Lung microvascular endothelial cell (primary cell): ENCODE measurements around the gene PRUNE2. TPM values are rescaled to one million over a fixed set of nuclear protein-coding genes. Genes with fewer than 3 reads are reported as not detected.

Source experiments
- DNase-seq, 2 donors: peaks; one replicate each; pipeline versions ENCODE4 v3.0.0 to v3.0.0-alpha.2; 2010; ENCODE audit warnings: low read depth in 2 of 2
- total RNA-seq: library from RNA; depleted of rRNA; stranded (reverse); fragments of >200 nt; gene quantifications from 2 replicates; pipeline ENCODE4 v1.2.1, GENCODE V29; 2014

Gene PRUNE2
- total RNA-seq, 1 donor from 2014 or later: 8.5 TPM

DNA sequence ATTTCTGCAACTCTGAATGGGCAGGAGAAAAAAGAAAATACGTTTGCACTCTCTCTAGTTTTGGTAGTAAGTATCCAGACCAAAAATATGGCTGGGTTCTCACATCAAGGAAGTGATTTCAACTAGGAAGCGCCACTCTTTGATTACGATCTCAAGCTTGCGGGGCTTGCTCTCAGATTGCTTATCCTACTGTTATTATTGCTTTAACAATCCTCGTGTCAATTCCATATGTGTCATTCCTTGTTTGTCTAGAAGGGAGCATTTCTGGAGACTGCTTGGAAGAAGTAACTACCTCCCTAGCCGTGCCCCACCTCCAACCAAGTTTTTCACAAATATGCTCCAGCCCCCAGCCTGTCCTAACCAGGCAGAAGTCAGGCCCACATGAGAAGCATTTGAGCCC is 3.5 kb downstream of the PRUNE2 start:
- DNase-seq: no peak

DNA sequence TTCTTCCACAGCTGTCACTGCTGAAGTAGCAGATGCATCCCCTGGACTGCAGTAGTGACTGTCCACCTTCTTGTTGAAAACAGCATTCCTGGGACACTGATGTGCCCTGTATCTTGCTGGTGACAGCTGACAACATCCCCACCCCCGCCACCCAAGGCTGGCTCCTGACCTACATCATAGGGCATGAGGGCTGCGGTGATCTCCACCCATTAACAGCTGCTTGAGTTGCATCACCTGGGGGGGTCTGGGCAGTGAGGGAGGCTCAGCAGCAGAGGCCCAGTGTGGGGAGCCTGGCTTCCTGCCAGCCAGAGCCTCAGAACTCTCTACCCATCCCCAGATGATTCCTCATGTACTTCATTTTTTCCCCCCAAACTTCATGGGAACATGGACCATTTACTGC is 4.1 kb downstream of the PRUNE2 start:
- no peak for DNase-seq

DNA sequence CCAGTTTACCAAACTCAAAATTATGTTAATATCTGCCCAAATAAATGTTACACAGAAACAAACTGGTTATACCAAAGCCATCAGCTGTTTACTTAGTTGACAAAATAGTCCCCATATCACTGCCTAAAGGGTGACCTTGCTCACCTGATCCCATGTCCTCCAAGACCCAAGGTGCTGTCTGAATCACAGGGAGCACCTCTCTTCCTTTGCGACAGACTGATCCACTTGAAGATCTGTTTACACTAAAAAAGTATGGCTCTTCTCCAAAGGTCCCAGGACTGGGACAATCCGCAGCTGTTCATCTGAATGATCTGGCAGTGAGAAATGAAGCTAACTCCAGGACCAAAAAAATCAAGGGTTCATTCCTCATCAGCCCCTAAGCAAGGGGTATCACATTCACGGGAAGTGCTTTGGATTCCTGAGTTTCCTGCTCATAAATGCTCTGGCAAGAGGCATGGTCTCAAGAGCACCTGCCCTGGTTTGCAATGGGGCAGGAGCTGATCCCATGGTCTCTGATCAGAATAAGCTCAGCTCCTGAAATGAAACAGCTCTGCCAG is 5.0 kb downstream of the PRUNE2 start:
- no peak for DNase-seq

DNA sequence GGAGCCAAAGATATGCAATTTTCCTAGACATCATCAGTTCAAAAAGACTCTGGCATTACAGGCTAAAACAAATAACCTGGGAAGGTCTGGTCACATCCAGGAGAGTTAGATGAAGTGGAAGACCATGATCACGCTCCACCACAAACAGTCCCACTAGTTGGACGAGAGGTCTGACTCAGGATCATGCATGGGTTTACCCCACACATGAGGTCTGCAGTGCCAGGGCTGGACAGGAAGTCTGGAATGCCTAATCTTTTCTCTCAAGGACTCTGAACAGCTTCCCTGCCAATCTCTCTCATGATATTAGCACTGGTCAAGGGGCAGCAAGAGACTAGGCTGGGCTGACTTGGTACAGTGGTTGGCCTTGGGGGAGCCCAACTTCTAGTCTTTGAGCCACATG is 7.1 kb downstream of the PRUNE2 start:
- no peak for DNase-seq

DNA sequence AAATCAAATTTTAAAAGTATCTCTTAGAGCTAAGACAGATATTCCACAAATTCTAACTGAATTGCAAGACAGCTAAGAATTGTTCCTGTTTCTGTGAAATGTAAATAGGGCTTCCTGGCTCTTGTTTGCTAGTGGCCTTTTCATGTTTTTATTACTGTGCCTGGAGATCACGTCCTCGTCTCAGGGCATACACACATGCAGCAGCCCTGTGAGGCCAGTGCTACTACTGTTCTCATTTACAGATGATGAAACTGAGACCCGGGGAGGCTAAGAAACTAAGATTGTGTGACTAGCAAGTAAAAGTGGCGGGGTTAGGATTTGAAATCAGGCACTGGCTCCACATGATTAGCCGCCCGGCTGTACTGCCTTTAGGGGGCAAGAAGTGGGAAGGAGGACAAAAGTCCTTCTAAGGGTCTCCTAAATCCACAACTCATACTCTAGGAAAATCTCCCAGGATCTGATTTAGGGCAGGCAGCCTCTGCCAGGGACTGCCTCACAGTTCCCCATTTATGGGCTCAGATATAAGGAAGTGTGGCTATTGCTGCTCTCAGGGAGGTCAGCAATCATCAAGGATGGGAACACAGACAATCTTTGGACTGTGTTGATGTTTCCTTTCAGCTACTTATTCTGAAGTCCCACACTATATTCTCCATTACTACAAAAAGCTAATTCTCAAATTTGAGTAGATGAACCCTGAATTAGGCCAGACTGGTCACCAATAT is 7.9 kb downstream of the PRUNE2 start:
- DNase-seq: no peak

DNA sequence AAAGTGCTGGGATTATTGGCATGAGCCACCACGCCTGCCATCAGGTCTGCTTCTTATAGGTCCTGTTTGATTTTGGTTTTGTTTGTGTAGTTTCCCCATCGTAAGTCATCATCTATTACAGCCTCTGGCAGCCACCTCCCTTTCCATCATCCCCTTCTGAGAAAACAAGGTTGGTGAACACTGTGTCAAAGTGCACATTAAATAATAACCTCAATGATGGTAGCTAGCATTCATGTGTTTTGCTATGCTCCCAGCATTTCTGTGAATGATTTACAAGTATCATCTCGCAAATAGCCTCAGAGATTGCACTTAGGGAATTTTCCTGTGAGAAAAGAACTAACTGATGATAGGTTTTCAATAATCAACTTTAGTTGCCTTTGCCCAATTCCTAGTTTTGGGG is 9.9 kb downstream of the PRUNE2 start:
- DNase-seq: no peak

DNA sequence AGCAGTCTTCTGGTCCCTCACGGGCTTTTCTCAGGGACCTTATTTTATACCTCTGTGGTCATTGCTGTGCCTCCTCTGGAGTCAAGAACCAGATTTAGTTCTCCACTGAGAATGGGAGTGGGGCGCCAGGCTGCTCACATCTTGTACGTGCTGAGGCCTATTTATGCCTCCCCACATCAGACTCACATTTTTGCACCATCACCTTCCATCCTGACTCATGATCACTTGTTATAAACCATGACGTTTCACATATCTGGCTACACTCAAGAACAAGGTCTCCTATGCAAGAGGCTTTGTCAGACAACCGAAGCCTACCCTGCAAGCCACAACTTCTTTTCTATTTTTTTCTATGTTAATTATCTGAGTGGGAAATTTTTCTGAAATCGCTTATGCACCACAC is 10.7 kb downstream of the PRUNE2 start:
- DNase-seq: no peak

DNA sequence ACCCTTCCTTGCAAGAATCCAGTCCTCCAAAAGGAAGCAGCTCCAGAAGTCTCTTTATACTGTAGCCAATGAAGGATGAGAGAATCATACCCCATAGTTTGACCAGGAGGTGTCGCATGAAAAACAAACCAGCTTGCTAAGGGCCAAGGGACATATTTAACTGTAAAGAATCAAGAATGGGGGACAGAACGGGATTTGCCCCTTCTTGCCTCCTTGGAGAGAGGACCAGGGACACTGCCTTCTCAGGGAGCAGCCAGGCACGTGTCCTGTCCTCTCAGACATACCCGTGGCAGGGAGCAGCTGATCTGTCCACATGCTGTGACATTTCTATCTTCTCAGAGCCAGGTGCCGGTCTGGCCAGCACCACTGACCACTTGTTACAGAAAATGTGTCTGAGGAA is 11.7 kb downstream of the PRUNE2 start:
- no peak for DNase-seq

DNA sequence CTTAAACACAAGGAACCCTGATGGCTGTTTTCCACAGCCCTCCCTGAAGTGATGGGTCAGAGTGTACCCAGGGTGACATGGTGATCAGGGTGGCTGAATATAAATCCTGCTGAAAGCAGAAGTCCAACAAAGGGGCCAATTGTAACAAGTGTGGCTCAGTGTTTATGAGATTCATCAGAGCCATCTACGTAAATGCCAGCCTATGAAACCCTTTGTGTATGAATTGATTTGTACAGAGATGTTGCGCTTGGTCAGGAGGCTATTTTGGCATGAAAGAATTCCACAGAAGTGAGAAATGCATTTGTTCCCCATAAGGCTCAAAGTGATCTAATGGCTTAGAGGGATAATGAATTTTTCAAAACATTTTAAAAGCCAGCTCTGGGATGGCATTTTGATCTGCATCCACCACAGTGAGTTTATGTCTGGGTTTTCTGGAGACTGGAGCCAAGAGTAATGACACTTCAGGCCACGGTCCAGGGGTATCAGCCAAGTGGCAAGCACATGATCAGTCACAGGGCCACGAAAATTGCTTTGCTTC is 12.4 kb downstream of the PRUNE2 start:
- no peak for DNase-seq

DNA sequence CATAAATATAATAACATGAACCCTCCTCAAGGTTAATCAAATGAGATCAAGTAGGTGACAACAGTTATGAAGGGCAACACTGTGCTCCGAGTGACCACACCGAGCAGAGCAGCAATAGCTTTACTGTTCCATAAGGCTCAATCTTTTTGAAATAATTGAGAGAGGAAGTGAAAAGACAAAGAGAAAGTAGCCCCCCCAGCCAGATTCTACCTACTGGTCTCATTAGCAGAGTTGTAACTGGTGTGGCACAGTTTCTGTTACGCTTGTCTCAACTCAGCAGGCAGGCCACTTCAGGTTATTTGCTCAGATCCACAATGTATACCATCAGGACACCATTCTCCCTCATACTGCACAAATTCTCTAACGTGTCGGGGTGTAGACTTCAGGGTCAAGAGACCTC is 14.0 kb downstream of the PRUNE2 start:
- no peak for DNase-seq

DNA sequence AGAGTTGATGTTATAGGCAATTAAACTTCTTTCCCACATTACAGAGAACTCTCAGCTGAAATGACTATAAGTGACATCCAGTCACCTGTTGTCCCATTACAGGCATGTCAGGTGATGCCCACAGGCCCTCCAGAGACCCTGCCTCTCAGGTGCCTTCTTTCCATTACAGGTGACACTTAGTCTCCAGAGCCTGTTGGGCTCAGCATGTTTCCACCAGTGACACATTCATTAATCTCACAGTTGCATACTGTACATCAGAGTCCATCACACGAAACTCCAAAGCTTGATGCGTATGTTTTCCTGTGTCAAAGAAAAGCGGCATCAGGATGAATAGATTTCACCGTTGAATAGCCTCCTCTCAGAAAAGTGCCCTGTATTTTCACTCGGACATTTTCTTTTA is 14.6 kb downstream of the PRUNE2 start:
- no peak for DNase-seq

DNA sequence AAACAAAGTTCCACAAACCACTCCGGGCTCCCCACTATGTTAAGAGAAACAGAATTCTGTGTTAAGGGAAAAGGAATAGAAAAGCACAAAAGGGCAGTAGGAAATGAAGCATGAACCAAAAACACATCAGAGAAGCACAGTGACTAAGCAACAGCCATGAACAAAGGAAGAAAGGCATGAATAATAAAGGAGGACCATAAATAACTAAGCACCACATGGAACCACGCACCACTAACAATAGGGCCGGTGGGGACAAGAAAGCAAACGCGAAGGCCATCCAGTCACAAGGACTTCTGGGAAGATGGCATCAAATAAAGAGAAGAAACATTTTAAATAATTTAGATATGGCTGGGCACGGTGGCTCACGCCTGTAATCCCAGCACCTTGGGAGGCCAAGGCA is 18.0 kb downstream of the PRUNE2 start:
- no peak for DNase-seq

DNA sequence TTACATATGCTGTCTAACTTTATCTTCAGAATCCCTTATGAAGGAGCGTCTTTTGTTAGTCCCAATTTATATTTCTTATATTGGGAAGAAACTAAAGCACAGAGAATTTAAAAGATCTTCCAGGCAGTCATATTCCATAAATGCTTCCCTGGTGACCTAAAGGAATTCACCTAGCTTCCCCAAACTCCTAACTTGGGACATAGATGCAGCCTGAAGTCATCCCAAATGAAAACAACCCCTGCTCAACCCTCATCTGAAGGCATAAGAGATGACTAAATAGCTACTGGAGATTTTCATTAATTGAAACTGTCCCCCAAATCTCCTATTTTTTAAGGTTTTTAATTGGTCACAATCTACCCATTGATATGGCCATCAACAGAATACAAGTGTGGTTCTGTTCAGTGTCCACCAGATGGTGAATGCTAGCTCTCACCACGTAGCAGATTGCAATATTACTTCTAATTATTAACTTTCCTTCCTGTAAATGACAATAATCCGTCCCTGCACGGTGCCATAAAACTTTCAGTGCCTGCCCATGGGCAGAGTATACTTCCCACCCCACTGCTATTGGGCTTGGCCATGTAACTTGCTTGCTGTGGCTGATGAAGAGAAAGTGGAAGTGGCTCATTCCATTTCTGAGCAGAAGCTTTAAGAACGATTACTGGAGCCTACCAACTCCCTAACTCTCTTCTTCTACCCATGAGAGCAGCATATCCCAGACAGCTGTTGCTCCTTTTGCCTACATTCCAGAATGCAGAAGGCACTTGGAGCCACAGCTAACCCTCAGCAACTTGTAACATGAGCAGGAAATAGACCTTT is 18.7 kb downstream of the PRUNE2 start:
- no peak for DNase-seq

DNA sequence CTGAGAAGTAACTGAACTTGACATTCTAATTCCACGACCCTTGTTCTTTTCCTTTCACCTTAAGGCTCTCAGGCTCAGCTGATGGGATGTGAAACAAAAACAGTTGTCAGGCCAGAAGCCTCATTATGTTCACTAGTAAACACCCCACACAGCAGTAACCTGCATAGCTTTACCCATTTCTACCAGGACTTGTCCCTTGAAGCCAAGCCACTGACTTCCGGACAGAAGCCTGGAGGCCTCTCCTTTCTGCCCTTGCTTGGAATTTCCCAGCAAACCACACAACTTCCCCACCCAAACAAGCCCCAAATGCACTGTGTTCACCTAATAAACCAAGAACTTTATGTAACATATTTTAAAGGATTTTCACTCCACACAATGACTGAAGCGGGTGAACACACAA is 19.6 kb downstream of the PRUNE2 start:
- no peak for DNase-seq

DNA sequence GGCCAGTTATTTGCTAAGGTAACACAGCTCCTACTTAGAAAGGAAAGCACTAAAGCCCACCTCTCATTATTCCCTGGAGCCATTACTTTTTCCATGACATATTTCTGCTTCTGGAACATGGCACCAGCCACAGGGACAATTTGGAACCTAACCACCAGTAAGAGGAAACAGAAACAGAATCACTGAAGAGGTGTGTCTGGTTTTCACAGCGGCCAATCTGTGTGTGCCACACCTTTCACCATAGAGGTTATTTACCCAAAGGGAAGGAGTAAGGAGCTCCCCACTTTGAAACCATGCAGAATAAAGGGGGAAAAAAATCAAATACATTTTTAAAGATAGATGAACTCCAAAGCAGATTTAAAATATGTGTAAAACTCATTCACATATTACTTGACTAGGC is 21.1 kb downstream of the PRUNE2 start:
- no peak for DNase-seq

DNA sequence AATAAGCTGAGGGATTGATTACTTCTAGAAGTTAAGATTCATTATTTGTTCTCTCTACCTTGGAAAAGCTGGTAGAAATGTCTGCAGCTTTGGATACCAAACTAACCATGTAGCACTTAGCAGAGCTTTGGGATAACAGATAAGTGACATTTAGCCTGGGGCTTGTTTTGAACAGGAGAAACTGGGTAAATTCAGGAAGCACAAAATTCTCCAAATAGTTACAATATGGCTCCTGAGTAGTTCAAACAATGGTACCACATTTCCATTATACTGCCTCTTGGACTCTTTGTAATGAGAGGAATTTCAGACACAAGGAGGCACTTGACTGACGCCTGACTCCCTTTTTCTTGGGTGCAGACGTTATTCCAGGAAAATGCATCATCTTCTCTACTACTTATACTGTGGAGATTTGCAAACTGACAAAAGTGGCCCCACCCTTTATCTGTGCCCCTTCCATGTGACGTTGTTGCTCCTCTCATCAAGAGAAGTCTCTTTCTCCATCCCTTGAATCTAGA is 22.5 kb downstream of the PRUNE2 start:
- no peak for DNase-seq

DNA sequence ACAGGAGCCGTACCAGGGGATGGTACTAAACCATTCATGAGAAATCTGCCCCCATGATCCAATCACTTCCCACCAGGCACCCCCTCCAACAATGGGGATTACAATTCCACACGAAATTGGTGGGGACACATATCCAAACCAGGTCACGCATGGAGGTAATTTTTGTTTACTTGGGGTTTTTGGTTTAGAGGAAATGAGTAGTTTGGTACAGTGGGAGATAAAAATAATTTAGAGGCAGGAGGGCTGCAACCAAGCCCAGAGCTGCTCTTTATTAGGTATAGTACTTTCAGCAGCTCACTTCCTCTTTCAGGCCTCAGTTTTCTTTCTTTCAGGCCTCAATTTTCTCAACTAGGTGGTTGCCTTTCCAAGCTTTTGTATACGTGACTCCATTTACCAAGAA is 23.2 kb downstream of the PRUNE2 start:
- DNase-seq: no peak

DNA sequence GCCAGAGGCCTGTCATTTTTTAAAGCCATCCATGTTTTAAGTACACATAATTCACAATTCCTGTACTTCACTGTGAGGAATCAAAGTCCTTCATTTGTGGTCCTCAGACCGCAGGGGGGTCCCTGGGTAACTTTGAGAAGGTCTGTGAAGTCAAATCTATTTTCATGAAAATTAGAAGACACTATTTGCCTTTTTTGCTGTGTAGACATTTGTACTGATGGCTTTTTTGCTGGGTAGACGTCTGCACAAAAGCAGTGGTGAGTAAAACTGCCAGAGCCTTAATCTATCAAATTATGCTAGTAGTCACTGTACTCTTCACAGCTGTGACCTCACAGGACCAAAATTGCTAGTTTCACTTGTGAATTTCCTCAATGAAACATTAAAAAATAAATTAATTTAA is 25.7 kb downstream of the PRUNE2 start:
- no peak for DNase-seq

DNA sequence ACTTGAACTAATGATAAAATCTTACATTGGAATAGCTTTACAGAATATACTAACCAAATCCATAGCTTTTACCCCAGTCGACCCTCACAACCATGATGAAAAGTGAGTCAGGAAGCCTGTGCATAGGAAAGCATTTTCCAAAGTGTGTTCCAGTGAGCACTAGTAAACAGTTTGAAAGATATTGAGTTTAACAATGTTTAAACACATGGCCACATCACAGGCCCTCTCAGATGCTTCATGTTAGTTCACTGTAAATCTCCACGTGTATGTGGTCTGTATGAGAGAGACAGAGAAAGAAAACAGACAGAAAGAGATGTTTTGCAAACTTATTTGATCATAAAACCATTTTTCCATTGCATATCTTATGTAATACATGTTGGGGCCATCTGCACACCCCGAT is 27.0 kb downstream of the PRUNE2 start:
- no peak for DNase-seq

DNA sequence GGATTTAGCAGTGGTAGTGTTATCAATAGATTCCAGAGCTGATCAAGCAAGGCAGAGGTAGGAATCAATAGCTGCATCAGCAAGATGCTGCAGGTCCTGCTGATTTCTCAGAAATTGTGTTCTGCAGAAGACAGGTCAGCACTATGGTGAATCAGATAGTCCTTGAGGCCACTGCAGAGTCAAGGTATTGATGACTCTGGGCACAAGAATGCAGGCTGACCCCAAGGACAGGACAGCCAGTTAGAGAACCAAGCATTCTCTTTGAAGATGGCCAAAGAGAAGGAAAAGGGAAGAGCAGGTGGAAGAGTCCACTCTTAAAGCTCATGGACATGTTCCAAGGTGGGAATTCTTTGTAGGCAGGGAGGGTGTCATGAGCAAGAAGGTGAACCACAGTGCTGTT is 28.0 kb downstream of the PRUNE2 start:
- no peak for DNase-seq

DNA sequence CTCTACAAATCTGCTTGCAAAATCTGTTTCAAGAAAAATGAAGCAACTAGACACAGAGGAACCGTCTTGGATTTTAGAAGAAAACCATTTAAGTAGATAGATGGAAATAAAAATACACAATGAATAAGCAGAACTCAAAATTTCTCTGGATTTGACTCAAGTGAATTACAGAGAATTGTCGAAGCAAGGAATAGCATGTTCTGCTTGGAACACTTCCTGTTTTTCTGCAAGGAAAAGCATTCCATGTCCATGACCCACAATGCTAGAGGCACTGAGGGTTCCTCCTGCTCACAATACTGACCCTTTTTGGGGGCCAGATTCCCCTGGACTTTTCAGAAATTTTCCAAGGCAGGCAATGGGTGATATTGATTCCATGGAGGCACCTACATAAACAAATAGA is 29.8 kb downstream of the PRUNE2 start:
- no peak for DNase-seq

DNA sequence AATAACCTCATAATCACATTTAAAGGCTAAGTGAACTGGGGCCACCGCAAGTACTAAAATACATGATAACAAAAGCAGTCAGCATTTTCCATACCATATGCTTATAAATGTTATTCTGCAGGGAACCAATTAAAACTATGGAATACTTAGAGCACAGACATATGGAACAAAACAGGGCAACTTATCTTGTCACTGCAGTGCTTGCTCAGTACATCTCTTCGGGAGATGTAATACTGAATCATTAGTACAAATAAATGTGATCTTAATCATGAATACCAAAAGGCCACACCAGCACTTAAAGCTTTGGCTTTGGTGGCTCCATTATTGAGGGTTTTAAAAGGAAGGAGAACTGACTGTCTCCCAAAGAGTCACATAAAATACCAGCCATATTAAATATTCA is 32.1 kb downstream of the PRUNE2 start:
- no peak for DNase-seq
